NCI-H2171 treated with DMSO at 0.1 percent for 48 hours (cell line): ENCODE data around the gene SOCS7.

Source experiments
- DNase-seq: peaks from one replicate; lab custom pipeline; 2025; lab: John Stamatoyannopoulos, UW

The SOCS7 gene

DNA sequence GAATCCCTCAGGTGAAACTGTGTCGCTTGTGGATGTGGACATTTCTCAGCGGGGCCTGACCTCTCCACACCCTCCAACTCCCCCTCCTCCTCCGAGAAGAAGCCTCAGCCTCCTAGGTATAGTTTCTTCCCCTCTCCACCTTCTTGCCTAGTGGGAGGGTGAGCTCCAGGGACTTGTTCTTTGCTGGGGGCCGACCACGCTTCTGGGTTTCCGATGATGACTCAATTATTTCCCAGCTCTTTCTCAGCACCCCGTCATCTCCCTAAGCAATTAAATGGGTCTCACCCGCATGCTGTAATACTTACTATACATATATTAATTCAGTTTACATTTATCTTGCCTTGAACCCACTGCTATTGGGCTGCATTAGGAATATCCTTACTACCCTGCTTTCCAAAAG is 13.1 kb downstream of the SOCS7 start:
- DNase-seq: no peak

DNA sequence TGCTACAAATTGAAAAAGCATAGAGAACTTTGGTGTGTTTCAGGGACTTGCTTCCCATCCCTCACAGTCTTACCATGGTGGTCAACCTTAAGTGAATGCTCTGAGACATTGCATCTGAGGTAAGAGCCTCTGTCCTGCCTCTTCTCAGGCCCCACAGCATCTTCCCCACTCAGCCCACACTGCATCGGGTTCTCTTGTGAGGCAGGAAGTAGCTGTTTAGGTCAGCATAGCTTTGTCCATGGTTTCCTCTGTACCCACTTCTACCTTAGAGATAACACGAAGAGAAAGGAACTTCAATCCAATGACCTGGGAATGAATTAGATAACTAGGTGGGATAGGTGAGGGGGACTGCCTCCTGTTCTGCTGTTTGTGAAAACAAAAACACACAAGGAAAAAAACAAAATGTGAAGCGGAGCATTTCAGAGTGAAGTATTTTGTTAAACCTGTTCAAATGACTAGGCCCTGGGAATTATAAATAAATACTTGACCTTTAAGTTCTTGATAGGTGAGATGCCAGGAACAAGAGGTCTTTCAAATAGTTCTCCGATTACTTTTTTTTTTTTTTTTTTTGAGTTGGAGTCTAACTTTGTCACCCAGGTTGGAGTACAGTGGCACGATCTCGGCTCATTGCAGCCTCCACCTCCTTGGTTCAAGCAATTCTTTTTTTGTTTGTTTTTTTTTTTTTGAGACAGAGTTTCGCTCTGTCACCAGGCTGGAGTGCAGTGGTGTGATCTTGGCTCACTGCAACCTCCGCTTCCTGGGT is 17.7 kb downstream of the SOCS7 start:
- no peak for DNase-seq

DNA sequence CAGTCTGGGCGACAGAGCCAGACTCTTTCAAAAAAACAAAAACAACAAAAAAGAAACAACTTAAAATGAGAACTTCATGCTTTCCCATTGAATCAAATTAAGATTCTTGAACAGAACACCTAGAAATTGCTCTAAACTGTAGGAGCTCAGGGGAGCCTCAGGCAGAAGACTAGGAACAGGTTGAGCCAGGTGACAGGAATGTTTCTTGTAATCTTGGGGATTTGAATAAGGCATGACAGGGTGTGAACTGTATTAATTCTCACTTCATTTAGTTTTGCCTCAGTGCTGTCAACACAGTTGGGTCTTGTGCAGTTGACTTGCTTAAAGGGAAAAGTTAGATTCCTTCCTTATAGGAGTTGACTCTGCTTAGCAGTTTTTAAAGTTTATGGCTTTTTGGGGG is 27.8 kb downstream of the SOCS7 start:
- DNase-seq: no peak

DNA sequence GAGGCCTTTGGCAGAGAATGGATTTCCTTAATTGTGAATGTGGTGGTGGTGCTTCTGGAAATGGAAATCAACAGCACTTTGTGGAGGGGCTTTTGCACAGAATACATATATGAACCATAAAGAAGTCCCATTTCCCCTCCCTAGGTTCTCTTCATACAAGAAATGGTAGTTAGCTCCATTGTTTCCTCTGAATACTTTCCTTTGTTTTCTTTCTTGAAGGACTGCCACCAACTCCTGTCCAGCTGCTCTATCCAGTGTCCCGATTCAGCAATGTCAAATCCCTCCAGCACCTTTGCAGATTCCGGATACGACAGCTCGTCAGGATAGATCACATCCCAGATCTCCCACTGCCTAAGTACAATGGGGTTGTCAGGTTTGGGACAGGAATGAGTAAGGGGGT is 43.4 kb downstream of the SOCS7 start:
- DNase-seq: no peak

DNA sequence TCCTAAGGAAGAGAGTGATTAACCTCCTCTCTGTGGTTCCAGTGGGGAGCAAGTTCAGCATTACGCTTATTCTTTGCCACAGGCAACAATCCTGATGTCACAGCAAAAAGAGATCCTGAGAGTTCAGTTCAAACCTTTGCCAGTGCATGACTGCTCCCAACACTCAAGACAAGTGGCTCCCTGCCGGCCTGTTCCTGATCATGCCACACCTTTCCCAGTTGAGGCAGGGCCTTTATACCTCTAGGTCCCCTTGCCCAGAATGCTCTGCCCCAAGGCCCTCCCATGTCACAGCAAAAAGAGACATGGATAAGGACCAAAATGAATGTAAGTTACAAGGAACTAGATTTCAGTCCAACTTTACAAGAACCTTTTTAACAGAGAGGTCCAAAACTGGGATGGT is 45.6 kb downstream of the SOCS7 start:
- DNase-seq: no peak

DNA sequence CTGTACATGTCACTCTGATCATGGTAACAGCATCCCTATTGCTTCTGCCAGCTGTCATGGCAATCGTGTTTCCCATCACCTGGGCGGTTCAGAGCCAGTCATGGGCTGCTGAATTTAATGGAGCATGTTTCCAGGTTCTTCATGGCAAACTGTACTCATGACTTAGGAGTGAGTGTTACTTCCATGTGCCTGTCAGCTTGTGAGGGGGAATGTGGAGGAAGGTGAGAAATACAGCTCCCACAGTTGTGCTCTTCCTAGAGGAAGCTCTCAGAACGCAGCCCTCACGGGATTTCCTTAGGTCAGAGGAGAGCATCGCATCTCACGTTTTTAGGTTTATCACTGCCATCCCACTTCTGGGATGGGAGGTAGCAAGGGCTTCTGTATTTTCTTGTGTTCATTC is 48.6 kb downstream of the SOCS7 start:
- no peak for DNase-seq

DNA sequence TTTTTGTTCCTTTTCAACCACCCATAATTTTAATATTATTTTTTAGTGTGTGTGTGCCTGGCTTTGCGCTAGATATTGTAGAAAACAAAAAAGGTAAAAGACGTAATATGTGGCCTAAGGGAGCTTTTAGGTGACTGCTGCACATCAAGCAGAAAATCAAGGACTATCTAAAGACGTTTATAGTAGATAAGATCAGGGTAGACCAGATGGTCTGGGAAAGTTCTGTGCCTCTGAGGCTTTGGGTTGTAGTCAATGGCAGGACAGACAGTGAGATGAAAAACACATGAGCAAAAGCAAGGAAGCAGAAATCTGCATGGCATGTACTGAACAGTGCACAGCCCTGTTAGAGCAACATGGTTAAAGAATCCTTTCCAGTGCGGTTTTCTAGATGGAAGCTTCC is 49.8 kb downstream of the SOCS7 start:
- no peak for DNase-seq

DNA sequence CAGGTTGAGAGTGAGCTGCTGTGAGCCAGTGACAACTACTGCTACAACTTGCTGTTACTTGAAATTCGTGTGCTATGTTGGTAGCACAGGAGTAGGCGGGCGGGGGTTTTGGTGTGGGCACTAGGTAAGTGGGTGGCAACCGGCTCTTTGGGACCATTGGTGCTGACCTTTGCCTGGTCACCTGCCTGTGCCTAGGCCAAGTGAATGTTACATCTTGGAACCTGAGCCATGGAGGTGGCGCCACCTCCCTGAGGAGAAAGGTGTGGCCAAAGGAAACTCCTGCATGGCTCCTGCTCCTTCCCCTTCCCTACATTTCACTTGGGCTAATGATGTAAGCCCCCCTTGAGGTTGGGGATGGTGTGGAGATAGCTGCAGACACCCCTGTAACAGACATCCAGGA is 51.3 kb downstream of the SOCS7 start:
- no peak for DNase-seq

DNA sequence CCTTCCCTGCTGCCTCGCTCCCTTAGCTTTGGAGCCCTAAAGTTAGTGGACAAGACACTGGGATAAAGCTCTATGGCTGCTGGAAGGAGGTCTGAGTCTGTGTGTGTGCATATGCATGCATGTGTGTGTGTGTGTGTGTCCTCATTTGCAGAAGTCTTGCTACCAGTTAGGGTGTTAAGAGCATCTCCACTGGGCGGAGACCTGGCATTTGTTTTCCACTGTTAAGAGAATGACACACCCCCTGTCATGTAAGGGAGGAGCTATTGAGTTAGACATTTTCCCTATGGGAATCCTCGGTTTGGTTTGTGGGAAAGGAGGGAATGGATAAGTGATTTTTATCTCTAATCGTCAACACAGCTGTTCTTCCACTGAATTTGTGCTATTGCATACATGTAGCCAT is 51.8 kb downstream of the SOCS7 start:
- peak; percentile 74 for DNase-seq

DNA sequence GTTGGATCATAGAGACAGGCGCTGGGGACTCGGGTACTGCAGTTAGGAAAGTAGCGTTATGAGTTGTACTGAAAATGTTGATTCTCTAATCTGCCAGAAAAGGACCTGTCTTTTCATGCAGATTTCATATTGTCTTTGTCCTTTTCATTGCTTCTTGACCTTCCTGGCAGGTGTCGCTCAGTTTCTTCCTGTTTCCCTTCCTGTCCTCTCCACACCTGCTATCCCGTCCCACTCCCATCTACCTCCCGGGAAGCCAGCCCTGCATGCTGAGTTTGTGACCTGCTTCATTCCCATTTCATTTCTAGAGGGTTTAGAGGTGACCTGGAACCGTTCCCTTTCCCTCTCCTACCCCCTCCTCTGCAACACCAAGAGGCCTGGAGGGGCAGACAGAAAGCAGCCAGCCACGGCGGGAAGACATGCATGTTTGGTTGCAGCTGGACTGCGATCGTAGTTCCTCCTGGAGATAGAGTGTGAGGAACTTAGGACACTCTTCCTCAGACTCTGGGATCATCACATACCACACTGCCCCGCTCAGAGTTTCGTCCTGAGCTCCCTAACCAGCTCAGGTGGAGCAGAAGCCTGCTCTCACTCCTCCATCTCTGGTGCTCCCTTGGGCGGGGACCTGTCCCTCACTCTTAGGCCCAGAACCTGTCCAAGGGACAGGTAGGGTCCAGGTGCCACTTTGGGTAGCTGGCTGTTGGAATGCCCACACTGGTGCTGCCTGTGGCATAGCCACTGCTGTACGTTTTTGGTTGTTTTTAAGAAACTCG is 52.7 kb downstream of the SOCS7 start:
- no peak for DNase-seq

DNA sequence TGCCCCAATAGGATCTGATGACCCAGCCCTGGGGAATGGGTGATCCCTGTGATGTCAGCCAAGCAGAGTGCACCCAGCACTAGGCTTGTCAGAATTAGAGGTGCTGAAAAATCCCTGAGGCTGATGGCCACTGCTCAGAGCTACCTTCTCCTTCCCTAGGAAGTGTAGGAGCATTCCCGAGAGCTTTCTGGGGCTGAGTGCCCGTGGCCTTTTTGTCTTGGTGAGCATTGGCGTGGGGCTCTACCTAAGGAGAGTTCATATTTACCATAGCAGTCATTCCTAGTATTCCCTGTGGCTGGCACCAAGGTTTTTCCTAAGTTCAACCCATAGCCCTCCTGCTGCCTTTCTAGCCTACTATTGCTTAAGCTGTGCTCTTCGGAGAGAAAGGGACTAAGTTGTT is 54.0 kb downstream of the SOCS7 start:
- DNase-seq: no peak

DNA sequence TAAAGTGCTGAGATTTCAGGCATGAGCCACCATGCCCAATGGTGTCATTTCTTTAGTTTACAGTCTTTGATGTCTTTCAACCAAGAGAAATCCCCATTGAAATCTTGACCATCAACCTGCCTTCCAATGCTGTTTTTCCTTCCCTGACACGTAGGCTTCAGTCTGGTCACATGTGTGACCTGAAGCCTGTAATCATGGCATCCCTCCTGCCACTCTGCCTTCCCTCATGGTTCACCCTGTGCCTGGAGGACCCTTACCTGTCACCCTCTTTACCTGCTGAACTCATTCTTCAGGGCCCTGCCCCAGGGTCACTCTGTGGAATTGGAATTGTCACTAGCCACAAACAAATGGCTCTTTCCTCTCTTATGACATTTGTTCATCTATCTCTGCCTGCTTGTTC is 58.6 kb downstream of the SOCS7 start:
- no peak for DNase-seq

DNA sequence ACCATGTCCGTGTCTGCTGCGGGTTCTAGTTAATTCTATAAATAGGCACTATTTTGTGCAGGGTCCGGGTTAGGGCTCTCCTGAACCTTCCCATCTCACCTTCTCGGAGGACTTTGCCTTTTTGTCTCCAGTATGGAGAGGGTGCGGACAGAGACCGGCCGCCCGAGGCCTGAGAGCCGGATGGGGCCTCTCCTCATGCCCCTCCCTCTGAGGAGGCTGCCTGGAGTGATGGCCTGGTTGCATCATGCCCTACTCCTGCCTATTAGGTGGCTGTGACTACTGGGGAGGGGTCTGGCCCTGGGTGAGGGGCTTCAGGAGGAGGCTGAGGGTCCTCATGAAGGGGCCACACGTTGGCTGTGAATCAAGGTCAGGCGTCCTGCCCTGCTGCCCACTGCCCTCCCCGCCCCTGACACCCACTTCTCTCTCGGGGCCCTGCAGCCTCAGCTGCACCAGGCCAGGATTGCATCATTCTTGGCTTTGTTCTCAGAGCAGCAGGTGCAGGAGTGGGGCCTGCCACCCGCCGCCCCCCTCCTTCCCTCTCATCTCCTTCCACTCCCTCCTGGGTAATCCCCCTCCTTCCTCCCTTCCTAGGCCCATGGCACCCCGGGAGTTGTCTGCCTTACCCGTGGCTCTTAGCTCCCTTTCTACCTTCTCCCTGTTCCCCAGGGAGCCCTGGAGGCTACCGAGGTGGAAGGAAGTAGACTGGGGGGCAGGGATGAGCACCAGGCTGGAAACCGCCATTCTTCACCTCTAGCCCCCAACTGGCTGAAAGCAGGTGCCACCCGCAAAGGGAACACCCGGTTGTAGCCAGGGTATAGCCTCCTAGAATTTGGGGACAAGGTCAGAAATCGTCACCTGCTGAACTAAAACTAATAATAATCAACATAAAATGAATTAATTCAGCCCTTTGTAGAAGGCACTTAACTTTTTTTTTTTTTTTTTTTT is 63.9 kb downstream of the SOCS7 start:
- DNase-seq: peak; percentile 99

DNA sequence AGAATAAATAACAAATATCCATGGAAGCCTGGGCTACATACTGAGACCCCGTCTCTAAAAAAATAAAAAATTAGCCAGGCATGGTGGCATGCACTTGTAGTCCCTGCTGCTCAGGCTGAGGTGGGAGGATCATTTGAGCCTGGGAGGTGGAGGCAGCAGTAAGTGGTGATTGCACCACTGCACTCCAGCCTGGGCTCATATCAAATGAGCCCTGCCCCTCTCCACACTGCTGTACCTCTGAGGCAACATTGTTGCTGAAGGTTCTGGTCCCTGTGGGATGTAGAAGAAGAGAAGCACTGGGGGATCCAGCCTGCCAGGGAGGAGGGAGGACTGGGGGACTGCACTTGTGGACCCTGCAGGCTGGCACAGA is 65.2 kb downstream of the SOCS7 start:
- DNase-seq: peak; percentile 29

DNA sequence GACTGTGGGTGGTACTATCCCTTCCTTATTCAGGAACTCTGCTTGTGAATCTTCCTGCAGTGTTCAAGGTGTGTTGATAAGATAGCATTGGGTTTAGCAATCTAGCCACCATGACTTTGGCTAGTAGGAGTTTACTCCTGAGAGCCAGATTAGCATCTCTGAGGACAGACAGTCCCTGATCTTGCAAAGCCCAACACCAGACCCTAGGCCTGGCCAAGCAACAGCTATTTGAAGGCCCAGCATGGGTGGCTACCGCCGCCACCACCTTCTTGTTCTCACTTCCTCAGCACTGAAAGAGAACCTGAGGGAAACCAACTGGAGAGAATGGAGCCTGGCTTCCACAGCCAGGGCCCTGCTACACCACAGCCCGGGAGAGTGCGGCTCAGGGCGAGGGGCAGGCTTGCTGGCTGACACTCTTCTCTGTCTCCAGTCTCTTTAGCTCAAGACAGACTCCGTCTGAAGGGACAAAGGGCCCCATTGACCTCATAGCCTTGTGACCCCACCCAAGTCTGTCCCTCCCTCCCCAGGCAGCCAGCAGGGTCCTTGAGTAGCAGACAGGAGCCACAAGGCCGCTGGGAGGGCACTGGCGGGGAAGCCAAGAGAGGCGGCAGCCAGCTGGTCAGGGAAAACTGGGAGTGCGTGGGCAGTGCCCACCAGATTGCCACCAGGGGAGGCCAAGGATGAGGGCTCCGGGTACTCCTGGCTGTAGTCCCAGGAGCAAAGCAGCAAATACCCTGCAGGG is 65.7 kb downstream of the SOCS7 start:
- DNase-seq: peak; percentile 29

DNA sequence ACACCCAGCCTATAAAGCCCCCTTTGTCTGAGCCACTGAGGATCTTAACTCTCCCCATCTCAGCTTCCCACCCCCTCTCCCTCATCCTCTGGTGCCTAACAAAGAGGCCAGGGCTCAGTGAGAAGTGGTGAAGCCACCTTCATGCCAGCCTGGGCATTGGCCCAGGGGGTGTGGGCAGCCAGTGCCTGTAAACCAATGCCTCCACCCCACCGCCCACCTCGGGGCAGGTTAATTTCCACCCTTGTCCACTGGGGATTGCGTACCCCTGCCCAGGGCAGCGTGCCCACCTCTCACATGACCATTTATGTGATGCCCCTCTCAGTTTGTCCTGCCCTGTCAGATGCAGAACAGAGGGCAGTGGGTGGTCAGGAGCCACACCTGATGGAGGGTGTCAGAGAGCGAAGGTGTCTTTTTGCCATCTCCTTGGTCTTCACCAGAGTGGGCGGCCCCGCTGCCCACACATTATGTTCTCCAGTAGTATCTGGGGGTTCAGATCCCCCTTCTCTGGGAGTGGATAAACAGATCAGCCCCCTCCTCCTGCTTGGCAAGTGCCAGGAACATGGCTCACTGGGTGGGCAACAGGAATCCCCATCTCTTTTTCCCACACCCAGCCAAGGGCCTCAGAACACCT is 66.5 kb downstream of the SOCS7 start:
- DNase-seq: no peak

DNA sequence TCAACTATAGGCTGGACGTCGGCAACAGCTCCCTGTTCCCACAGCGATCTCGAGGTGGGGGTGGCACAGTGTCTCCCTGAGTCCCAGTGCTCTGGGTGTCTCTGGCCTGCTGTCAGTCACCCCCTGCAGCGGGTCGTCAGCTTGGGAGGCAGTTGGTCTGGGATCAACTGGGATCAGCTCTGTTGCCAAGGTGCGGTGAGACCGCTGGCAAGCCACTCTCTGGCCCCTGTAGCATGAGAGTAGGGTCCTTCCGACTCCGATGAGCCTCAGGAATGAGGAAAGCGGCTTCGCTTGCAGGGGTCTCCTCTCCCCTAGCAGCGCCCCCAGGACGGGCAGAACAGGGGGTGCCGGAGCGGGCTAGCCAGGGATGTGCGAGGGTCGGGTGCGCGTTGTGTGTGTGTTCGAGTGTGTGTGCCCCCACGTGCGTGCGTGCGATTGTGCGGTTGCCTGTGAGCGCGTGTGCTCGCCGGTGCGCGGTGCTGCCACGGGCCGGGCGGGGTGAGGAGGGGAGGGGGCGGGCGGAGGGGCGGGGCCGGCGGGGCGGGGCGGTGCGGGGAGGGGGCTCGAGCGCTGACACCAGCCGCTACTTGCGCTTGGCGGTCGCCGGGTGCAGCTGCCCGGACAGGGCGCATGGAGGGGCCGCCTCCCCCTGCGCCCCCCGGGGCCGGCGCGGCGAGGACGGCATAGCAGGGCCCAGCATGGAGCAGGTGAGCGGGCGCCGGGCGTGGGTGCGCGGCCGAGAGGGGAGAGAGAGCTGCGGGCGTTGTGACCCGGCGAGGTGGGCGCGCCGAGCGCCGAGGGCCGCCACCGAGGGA is 67.3 kb downstream of the SOCS7 start:
- DNase-seq: peak; percentile 32

DNA sequence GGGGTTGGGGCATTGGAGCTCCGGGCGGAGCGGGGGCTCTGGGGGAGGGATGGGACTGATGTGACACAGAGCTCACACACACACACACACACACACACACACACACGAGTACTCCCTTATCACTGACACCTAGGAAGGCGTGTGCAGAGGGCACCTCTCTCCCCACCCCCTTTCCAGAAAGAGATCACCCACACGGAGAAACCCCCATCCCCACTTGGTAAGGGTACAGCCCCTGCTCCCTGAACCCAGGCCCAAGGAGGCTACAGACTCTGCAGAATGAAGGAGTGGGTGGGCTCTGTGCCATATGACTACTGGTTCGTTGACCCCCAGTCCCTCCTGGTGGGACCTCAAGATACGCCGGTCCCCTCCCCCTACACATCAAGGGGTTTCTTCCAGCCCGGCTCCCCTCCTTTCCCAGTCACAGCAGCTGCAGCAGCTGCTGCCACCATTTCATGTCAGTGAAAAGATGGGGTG is 67.9 kb downstream of the SOCS7 start:
- DNase-seq: peak; percentile 34

DNA sequence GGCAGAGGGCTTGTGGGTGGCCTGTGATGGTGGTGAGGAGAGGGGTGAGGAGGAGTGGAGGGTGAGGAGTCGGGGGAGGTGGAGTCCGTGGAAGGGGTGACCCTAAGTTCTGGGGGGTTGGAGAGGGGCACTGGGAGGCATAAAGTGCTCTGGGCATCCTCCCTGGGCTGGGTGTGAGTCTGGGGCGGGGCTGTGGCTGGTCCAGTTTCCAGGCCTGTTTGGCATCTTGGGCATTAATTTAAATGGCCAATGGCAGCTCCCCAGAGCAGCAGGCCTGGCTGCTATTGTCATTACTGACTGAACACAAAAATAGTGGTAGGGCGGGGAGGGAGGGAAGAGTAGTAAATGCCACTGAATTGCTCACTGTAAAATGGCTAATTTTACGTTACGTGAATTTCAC is 68.9 kb downstream of the SOCS7 start:
- no peak for DNase-seq

DNA sequence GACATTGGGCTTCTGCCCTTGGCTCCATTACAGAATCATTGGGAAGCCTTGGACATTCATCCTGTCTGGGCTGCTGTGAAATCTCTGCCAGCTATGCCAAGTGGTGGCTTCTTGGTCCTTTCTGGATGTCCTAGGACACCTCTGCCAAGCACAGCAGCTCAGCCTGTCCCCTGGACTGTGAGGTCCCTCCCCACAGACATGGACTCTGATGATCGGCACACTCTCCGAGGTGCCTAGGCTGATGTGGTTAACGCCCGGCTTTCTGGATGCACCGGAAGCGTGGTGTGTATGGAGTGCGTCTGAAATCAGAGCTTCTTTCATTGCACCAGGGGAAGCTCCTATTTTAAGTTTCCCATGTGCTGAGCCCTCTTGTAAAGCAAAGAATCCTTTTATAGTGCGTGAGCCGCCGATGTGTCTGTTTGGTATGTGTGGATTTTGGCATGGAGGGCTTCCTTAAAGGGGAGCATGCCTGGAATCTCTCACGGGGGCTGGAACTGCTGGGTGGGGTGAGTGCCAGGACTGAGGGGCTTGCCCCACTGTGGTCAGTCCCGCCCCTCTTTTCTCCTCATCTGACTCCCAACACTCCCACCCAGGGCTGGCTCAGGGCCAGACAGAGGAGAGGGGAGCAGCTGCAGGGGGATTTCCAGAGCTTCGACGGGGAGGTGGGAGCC is 69.7 kb downstream of the SOCS7 start:
- no peak for DNase-seq
